ACC112 (cell line): ENCODE results near the gene KLHL12.
A peak's percentile ranks its signal among the peaks of the same experiment; 100 is the strongest.
"Not testable (repeated sequence)": the region's sequence is repeated elsewhere in the genome, so short reads cannot be mapped to it uniquely, and the experiment has no call there.

ENCODE experiments used
- H2AFZ ChIP-seq: fragments of 200-600 bp; sonication (generic); one replicate; pipeline ENCODE4 v1.6.0; 2017; ENCODE audit warnings: antibody characterized with exemption, low read length; ENCODE audit not compliant: unreplicated experiment
- H3K27ac ChIP-seq: fragments of 200-600 bp; sonication (generic); 2 replicates; pipeline ENCODE4 v1.5.1; 2014; ENCODE audit warnings: low read depth, mild to moderate bottlenecking, antibody characterized with exemption, low read length, moderate library complexity
- H3K27me3 ChIP-seq: fragments of 200-600 bp; sonication (generic); 2 replicates; pipeline ENCODE4 v1.6.1; 2014; ENCODE audit warnings: mild to moderate bottlenecking, antibody characterized with exemption, low read length, moderate library complexity, mixed read lengths; ENCODE audit not compliant: insufficient read depth
- H3K36me3 ChIP-seq: fragments of 200-600 bp; sonication (generic); 2 replicates; pipeline ENCODE4 v1.6.1; 2016; ENCODE audit warnings: mild to moderate bottlenecking, antibody characterized with exemption, low read length, moderate library complexity, mixed read lengths; ENCODE audit not compliant: insufficient read depth
- H3K4me1 ChIP-seq: fragments of 200-600 bp; sonication (generic); one replicate; pipeline ENCODE4 v1.6.1; 2016; ENCODE audit warnings: low read length, mixed read lengths; ENCODE audit not compliant: insufficient read depth, unreplicated experiment, control insufficient read depth
- H3K4me3 ChIP-seq: fragments of 200-600 bp; sonication (generic); 2 replicates; pipeline ENCODE4 v1.5.1; 2014; ENCODE audit warnings: mild to moderate bottlenecking, low read depth, low read length
- H3K79me2 ChIP-seq: fragments of 200-600 bp; sonication (generic); one replicate; pipeline ENCODE4 v1.6.0; 2016; ENCODE audit warnings: low read length; ENCODE audit not compliant: control insufficient read depth, unreplicated experiment, insufficient read depth

Gene KLHL12

DNA sequence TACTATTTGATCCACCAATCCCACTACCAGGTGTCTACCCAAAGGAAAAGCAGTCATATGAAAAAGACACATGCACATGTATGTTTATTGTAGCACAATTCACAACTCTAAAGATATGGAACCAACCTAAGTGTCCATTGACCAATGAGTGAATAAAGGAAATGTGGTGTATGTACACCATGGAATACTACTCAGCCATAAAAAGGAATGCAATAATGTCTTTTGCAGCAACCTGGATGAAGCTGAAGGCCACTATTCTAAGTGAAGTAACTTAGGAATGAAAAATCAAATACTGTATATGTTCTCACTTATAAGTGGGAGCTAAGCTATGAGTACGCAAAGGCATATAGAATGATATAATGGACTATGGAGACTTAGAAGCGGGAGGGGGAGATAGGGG lies 18.4 kb upstream of the KLHL12 start:
- Histone ChIP-seq H2AFZ (no peak overlapping the region), H3K79me2 (peaks cover 3% of the 10 kb centered on the region), H3K4me3 (no peak overlapping the region), H3K36me3 (peaks cover 28% of the 10 kb centered on the region), H3K27me3 (no peaks in the 10 kb centered on the region), H3K27ac (no peak overlapping the region), H3K4me1 (no peaks in the 10 kb centered on the region)

DNA sequence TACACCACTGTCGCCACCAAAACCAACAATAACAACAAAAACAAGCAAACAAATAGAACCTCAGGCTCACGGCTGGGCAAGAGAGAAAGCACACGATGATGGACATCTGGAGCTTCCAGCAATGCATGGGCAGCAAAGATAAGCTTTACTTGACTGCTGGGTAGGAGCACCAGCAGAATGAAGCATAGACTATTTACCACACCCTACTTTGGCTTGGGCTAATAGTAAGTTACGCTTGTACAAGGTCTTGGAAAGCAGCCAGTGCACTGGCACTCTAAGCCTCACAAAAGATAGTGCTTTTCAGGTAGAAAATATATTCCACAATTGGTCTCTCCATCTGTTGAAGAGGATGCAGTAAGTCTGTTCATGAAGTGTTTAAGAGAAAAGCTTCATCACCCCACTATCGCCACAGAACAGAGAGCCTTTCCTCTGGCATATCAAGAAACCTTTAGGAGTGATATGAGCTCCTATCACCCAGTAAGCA lies 17.4 kb upstream of the KLHL12 start:
- no peak overlapping the region for H3K27ac ChIP-seq
- H3K27me3 ChIP-seq = no peaks in the 10 kb centered on the region
- no peaks in the 10 kb centered on the region for H3K79me2 ChIP-seq
- H3K4me3 ChIP-seq = no peak overlapping the region
- no peaks in the 10 kb centered on the region for H3K4me1 ChIP-seq
- H2AFZ ChIP-seq = no peak overlapping the region
- H3K36me3 ChIP-seq = peaks cover 28% of the 10 kb centered on the region

DNA sequence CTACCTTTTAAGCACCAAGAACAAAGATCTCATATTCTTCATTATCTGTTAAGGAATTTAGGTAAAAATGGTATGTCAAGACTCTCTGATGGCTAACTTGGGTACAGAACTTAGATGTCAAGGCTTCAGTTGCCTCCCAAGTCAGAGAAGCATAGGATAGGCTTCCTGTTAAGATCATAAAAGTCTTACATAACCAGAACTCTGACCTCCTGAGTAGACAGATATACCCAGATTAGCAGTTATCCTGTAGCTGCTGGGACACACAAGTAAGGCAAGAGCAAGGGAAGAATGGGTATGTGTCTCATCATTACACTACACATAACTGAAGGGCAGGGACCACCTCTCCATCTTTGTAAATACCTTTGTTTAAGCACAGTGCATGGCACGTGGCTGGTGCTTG lies 15.4 kb upstream of the KLHL12 start:
- no peaks in the 10 kb centered on the region for H3K27me3 ChIP-seq
- no peaks in the 10 kb centered on the region for H3K4me1 ChIP-seq
- H3K79me2 ChIP-seq = no peaks in the 10 kb centered on the region
- H3K4me3 ChIP-seq = no peak overlapping the region
- H3K36me3 ChIP-seq = peaks cover 28% of the 10 kb centered on the region
- H2AFZ ChIP-seq = no peak overlapping the region
- no peak overlapping the region for H3K27ac ChIP-seq

DNA sequence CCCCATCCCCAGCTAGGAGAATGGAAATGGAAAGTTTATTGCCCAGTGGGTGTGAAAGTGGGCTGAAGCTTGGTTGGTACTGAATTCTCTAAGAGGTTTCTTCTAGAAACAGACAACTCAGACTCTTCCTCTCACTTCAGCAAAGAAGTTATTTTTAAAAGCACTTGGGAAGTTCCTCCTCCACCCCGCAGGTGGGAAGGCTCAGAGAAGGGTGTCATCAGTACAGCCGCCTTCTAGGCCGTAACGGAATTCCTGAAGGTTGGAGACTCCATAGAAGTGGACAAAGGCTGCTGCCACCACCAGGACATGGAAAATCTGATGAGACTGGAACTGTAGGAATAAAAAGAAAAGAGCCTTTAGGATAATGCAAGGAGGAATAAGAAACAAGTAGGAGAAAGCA lies 14.3 kb upstream of the KLHL12 start:
- Histone ChIP-seq H3K79me2 (no peaks in the 10 kb centered on the region), H3K27me3 (no peaks in the 10 kb centered on the region), H3K4me3 (no peak overlapping the region), H3K4me1 (no peaks in the 10 kb centered on the region), H3K36me3 (peaks cover 25% of the 10 kb centered on the region), H2AFZ (no peak overlapping the region), H3K27ac (no peak overlapping the region)

DNA sequence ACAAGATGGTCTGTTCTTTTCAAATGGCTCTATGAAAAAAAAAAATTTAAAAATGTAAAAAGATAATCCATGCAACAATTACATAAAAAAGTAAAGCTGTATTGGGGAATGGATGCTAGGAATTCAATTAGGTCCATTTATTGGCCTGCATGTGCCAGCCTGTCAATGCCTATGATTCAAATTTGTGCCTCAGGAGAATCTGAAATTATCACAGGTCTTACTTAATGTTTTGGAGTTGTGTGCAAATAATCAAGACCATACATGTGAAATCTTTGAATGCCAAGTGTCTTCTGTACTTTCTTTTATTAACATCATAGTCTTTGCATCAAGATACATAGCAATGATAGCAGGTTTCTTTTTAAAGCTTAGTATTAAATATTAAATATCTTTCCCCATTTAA lies 13.5 kb upstream of the KLHL12 start:
- Histone ChIP-seq H3K4me3 (no peak overlapping the region), H3K27me3 (no peaks in the 10 kb centered on the region), H3K4me1 (peaks cover 3% of the 10 kb centered on the region), H3K36me3 (peaks cover 19% of the 10 kb centered on the region), H3K27ac (no peak overlapping the region), H2AFZ (no peak overlapping the region), H3K79me2 (no peaks in the 10 kb centered on the region)

DNA sequence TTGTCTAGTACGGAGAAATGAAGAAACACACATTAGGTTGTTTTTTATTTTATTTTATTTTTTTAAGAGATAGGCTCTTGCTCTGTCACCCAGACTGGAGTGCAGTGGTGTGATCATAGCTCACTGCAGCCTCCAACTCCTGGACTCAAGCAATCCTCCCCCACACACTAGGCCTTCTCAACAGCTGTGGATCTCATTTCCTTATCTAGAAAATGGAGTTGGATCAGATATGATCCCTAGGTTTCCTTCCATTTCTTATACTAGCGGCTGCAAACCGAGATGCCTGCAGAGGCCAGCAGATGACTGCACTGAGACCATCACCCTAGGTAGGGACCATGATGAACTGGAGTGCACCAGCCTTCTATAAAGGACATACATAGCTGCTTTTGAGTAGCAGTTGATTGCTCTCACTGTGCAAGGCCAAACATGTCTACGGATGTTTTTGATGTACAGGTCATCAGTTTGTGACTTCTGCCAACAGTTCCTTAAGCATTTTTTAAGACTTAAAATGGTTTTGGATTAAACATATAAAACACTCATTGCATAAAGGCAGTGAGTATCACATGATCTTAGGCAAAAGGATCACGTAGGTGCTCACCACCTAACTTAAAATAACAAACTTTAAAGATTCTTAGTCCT lies 11.4 kb upstream of the KLHL12 start:
- H3K27me3 ChIP-seq = no peaks in the 10 kb centered on the region

DNA sequence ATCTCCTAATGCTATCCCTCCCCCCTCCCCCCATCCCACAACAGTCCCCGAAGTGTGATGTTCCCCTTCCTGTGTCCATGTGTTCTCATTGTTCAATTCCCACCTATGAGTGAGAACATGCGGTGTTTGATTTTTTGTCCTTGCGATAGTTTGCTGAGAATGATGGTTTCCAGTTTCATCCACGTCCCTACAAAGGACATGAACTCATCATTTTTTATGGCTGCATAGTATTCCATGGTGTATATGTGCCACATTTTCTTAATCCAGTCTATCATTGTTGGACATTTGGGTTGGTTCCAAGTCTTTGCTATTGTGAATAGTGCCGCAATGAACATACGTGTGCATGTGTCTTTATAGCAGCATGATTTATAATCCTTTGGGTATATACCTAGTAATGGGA lies 9.4 kb upstream of the KLHL12 start:
- H3K27ac ChIP-seq, H3K27me3 ChIP-seq, H3K79me2 ChIP-seq, H3K36me3 ChIP-seq, H3K4me3 ChIP-seq, H3K4me1 ChIP-seq, H2AFZ ChIP-seq: not testable (repeated sequence)

More for the DNA sequence above, 11.4 kb upstream of the KLHL12 start:
- H3K36me3 ChIP-seq = peaks cover 12% of the 10 kb centered on the region; the same call in 1 of the 2 replicates
- H3K27ac ChIP-seq = no peak overlapping the region
- H3K79me2 ChIP-seq = no peaks in the 10 kb centered on the region
- no peak overlapping the region for H2AFZ ChIP-seq
- peaks cover 3% of the 10 kb centered on the region for H3K4me1 ChIP-seq
- no peak overlapping the region for H3K4me3 ChIP-seq

DNA sequence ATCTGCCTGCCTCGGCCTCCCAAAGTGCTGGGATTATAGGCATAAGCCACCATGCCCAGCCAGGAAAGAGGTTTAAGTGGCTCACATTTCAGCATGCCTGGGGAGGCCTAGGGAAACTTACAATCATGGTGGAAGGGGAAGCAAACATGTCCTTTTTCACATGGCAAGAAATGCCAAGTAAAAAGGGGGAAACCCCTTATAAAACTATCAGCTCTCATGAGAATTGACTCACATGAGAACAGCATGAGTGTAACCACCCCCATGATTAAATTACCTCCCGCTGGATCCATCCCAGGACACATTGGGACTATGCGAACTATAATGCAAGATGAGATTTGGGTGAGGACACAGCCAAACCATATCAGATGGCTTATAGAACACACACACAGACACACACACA lies 8.8 kb upstream of the KLHL12 start:
- H3K27me3 ChIP-seq = peaks cover 4% of the 10 kb centered on the region; the same call in 1 of the 2 replicates
- no peaks in the 10 kb centered on the region for H3K79me2 ChIP-seq
- peaks cover 3% of the 10 kb centered on the region for H3K4me1 ChIP-seq
- H3K27ac ChIP-seq = peak overlapping the region; percentile 37; the same call in 1 of the 2 replicates
- H2AFZ ChIP-seq = no peak overlapping the region
- no peaks in the 10 kb centered on the region; the same call in 1 of the 2 replicates for H3K36me3 ChIP-seq
- H3K4me3 ChIP-seq = no peak overlapping the region

DNA sequence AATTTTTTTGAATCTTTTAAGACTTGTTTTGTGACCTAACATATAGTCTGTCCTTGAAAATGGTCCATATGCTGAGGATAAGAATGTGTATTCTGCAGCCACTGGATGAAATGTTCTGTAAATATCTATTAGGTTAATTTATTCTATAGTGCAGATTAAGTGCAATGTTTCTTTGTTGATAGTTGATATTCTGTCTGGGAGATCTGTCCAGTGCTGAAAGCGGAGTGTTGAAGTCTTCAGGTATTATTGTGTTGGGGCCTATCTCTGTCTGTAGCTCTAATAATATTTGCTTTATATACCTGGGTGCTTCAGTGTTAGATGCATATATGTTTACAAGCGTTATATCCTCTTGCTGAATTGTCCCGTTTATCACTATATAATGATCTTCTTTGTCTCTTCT lies 7.7 kb upstream of the KLHL12 start:
- Histone ChIP-seq H3K79me2 (no peaks in the 10 kb centered on the region), H3K36me3 (no peaks in the 10 kb centered on the region), H3K4me1 (peaks cover 3% of the 10 kb centered on the region), H2AFZ (no peak overlapping the region), H3K27ac (no peak overlapping the region), H3K4me3 (no peak overlapping the region), H3K27me3 (peaks cover 4% of the 10 kb centered on the region; the same call in 1 of the 2 replicates)

DNA sequence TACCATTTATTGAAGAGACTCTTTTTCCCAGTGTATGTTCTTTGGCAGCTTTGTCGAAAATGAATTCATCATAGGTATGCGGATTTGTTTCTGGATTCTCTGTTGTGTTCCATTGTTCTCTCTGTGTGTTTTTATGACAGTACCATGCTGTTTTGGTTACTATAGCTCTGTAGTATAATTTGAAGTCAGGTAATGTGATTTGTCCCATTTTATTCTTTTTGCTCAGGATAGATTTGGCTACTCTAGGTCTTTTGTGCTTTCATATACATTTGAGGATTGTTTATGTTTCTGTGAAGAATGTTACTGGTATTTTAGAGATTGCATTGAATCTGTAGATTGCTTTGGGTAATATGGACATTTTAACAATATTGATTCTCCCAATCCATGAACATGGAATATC lies 5.4 kb upstream of the KLHL12 start:
- Histone ChIP-seq H3K79me2 (no peaks in the 10 kb centered on the region), H3K4me1 (peaks cover 3% of the 10 kb centered on the region), H3K27me3 (peaks cover 4% of the 10 kb centered on the region; the same call in 1 of the 2 replicates), H3K36me3 (no peaks in the 10 kb centered on the region), H2AFZ (no peak overlapping the region), H3K4me3 (no peak overlapping the region), H3K27ac (no peak overlapping the region)

DNA sequence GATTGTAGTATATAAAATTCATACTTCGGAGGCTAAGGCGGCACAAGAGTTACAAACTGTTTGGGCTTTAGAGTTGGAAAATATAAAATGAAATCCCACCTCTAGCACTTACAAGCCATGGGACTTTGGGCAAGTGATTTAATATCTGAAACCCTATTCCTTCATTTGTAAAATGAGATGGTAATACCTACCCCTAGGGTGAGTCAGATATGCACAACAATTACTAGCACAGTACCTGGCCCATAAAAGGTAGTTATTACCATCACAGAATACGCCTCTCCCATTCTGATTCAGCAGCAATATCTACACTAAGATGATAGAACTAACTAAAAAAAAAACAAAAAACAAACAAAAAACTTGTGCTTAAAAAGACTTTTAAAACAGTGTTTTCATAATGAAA lies 3.5 kb downstream of the KLHL12 start:
- Histone ChIP-seq H3K27ac (no peak overlapping the region), H3K4me3 (no peak overlapping the region), H3K36me3 (peaks cover 15% of the 10 kb centered on the region), H3K27me3 (no peaks in the 10 kb centered on the region), H2AFZ (no peak overlapping the region), H3K79me2 (peaks cover 19% of the 10 kb centered on the region), H3K4me1 (peaks cover 11% of the 10 kb centered on the region)
